NT2/D1 (cell line): ENCODE results near the gene PSD.
A peak's percentile ranks its signal among the peaks of the same experiment; 100 is the strongest.

Experiments used
- DNase-seq: peaks from one replicate; pipeline ENCODE4 v3.0.0-alpha.2; 2011; ENCODE audit warnings: low read depth, low spot score
- H3K27me3 ChIP-seq: 2 replicates; pipeline ENCODE4 v1.6.0; 2011; ENCODE audit warnings: mild to moderate bottlenecking; ENCODE audit not compliant: insufficient read length, insufficient read depth
- H3K36me3 ChIP-seq: 2 replicates; pipeline ENCODE4 v1.6.1; 2011; ENCODE audit warnings: mild to moderate bottlenecking, low read length, mixed read lengths; ENCODE audit not compliant: insufficient read depth, insufficient read length
- H3K4me1 ChIP-seq: 2 replicates; pipeline ENCODE4 v1.5.1; 2011; ENCODE audit not compliant: insufficient read depth, insufficient read length
- H3K4me3 ChIP-seq: 2 replicates; pipeline ENCODE4 v1.5.1; 2011; ENCODE audit warnings: low read depth; ENCODE audit not compliant: insufficient read length
- H3K9ac ChIP-seq: 2 replicates; pipeline ENCODE4 v1.6.0; 2011; ENCODE audit warnings: low read depth; ENCODE audit not compliant: insufficient read length
- H3K9me3 ChIP-seq: 2 replicates; pipeline ENCODE4 v1.5.1; 2011; ENCODE audit warnings: mild to moderate bottlenecking, low read length; ENCODE audit not compliant: insufficient read depth
- SUZ12 ChIP-seq: IDR thresholded peaks from 2 replicates; pipeline ENCODE4 v1.6.1; 2011; ENCODE audit not compliant: insufficient read length, insufficient read depth; ENCODE audit errors: extremely low read depth
- YY1 ChIP-seq: IDR thresholded peaks from 2 replicates; pipeline ENCODE4 v1.6.1; 2011; ENCODE audit not compliant: insufficient read length, insufficient read depth
- ZNF274 ChIP-seq: IDR thresholded peaks from 2 replicates; pipeline ENCODE4 v1.6.1; 2011; ENCODE audit warnings: mild to moderate bottlenecking, low read depth, low read length

PSD gene

GRCh38 chr10:102421757-102422512 lies 3.4 kb upstream of the PSD start:
- H3K4me1 ChIP-seq: peaks cover 12% of the 10 kb centered on the region
- H3K9me3 ChIP-seq: no peaks in the 10 kb centered on the region
- no peaks in the 10 kb centered on the region for H3K27me3 ChIP-seq
- peak overlapping the region; percentile 91 for H3K9ac ChIP-seq
- no peak for DNase-seq
- no peak for TF ChIP-seq SUZ12
- TF ChIP-seq YY1: no peak
- no peak for TF ChIP-seq ZNF274
- H3K4me3 ChIP-seq: peak overlapping the region; percentile 87
- peaks cover 23% of the 10 kb centered on the region for H3K36me3 ChIP-seq

- H3K9me3 ChIP-seq: no peaks in the 10 kb centered on the region
- TF ChIP-seq SUZ12: no peak
- TF ChIP-seq YY1: no peak
- no peak for TF ChIP-seq ZNF274
- H3K9ac ChIP-seq: peak overlapping the region; percentile 91
- peak overlapping the region; percentile 87 for H3K4me3 ChIP-seq
- H3K4me1 ChIP-seq: peaks cover 12% of the 10 kb centered on the region
- peaks cover 23% of the 10 kb centered on the region for H3K36me3 ChIP-seq
- no peak for DNase-seq
- no peaks in the 10 kb centered on the region for H3K27me3 ChIP-seq
Measured at GRCh38 chr10:102421507-102421756, 2.8 kb upstream of the PSD start.

GRCh38 chr10:102420714-102421506 lies 2.3 kb upstream of the PSD start, which contains the start of gene FBXL15:
Gene FBXL15, plus strand, starts transcription at chr10:102420836. Its CDS starts 294 bp downstream, at chr10:102421130.
- TF ChIP-seq ZNF274 (no peak), YY1 (no peak), SUZ12 (no peak)
- Histone ChIP-seq H3K27me3 (no peaks in the 10 kb centered on the region), H3K9me3 (no peaks in the 10 kb centered on the region), H3K9ac (peak within 1 kb of the TSS; percentile 91), H3K4me3 (peak within 1 kb of the TSS; percentile 87), H3K4me1 (peaks cover 12% of the 10 kb centered on the region), H3K36me3 (peaks cover 23% of the 10 kb centered on the region)
- DNase-seq: peak; percentile 89

GRCh38 chr10:102420181-102420713 lies 1.7 kb upstream of the PSD start:
- Histone ChIP-seq H3K9ac (peak overlapping the region; percentile 91), H3K4me1 (peaks cover 12% of the 10 kb centered on the region), H3K4me3 (peak overlapping the region; percentile 87), H3K27me3 (no peaks in the 10 kb centered on the region), H3K9me3 (no peaks in the 10 kb centered on the region), H3K36me3 (peaks cover 23% of the 10 kb centered on the region)
- TF ChIP-seq YY1: no peak
- no peak for TF ChIP-seq ZNF274
- no peak for TF ChIP-seq SUZ12
- no peak for DNase-seq

- no peak for DNase-seq
- Histone ChIP-seq H3K36me3 (peaks cover 18% of the 10 kb centered on the region), H3K27me3 (no peaks in the 10 kb centered on the region), H3K9ac (peak overlapping the region; percentile 91), H3K4me1 (peaks cover 12% of the 10 kb centered on the region), H3K4me3 (peak overlapping the region; percentile 87), H3K9me3 (no peaks in the 10 kb centered on the region)
- no peak for TF ChIP-seq SUZ12
- TF ChIP-seq ZNF274: no peak
- TF ChIP-seq YY1: no peak
Measured at GRCh38 chr10:102419269-102420180, 940 bp upstream of the PSD start.

- Histone ChIP-seq H3K36me3 (no peaks in the 10 kb centered on the region), H3K9ac (no peak overlapping the region), H3K4me1 (peaks cover 11% of the 10 kb centered on the region), H3K4me3 (no peak overlapping the region), H3K9me3 (no peaks in the 10 kb centered on the region), H3K27me3 (peaks cover 7% of the 10 kb centered on the region)
- TF ChIP-seq YY1 (no peak), ZNF274 (no peak), SUZ12 (no peak)
- no peak for DNase-seq
Measured at GRCh38 chr10:102416695-102417094, 1.9 kb downstream of the PSD start.
